Measurements from ENCODE around the gene C1orf159.
A peak's percentile ranks its signal among the peaks of the same experiment; 100 is the strongest.

C1orf159 gene

DNA sequence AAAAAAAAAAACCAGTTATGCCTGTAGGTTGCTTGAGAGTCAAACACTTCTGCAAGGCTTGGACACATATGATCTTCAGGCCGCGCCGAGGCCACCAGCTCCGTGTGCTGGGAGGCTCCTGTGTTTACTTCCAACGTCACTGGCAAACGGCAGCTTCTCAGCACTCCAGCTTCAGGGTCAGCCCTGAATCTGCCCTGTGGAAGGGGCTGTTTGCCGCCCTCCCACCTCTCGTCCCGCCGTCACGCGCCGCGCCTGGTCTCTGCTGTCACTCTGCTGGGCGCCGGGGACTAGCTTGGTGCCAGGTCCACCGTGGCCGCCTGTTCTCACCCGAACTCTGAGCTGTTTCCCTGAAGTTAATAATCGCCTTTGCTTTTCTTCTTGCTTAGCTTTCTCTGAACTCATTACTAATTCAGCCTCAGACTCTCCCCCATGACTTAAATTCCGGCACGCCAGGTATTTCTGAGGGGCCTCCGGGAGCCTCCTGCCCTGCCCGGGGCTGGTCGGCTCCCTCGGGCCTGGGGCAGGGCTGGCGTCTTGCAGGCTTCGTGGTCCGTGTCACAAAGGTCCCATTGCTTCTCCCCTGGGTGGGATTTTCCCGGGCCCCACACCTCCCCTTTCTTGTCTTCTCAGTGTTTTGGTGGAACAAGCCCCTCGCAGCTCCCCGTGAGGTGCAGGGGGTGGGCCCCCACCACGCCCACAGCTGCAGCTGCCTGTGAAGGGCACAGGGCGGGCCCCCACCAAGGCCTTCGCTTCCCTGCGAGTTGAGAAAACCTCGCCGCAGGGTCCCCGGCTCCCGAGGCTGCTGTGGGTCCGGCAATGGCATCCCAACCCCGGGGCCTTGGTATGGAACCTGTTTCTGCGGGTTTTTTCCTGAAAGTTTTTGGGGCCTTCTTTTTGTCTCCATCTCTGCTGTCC is 14.6 kb upstream of the C1orf159 start:
- no peak for DNase-seq

DNA sequence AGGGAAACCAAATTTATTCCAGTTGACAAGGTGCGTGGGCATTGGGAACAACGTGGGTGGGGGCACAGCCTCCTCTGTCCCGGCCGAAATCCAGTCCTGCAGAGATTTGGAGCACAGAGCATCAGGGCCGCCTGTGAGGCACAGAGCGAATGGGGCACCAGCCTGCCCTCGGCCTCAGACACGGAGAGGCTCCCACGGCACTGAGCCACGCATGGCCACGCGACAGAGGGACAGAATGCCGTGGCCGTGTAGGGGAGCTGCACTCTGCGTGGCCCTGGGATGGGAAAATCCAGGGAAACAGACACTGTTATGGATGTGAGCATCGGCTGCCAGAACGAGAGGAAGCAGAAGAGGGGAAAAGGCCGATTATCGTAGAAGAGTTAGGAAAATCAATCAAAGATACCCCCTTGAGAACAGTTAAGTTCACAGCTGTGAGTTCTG is 13.5 kb upstream of the C1orf159 start:
- no peak for DNase-seq

DNA sequence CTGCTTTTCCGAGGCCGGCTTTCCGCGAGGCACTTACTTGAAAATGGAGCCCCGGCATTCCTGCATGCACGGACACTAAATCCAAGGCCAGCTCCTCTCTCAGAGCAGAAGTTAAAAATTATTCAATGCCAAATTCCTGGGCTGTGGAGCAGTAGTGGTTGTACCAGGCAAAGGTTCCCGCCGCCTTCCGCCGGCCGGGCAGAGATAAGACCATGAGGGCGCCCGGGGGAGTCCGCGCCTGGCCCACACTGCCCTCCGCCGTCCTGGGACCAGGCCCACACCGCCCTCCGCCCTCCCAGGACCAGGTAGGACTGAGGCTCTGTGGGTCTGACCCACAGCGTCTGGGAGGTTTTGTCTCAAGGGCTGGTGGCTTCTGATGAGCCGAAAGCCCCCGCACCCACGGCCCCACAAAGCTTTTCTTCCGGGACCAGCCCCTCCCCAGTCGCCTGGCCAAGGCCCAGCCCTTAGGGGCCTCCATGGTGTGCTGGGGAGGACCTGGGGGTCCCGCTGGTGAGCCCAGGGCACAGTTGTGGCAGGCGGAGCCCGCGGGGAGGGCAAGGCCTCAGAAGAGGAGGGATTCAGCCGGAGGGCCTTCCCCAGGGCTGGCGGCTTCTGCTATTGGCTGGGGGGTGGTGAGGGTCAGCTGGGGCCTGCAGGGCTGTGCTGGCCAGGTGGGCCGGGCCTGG is 12.7 kb upstream of the C1orf159 start:
- no peak for DNase-seq

DNA sequence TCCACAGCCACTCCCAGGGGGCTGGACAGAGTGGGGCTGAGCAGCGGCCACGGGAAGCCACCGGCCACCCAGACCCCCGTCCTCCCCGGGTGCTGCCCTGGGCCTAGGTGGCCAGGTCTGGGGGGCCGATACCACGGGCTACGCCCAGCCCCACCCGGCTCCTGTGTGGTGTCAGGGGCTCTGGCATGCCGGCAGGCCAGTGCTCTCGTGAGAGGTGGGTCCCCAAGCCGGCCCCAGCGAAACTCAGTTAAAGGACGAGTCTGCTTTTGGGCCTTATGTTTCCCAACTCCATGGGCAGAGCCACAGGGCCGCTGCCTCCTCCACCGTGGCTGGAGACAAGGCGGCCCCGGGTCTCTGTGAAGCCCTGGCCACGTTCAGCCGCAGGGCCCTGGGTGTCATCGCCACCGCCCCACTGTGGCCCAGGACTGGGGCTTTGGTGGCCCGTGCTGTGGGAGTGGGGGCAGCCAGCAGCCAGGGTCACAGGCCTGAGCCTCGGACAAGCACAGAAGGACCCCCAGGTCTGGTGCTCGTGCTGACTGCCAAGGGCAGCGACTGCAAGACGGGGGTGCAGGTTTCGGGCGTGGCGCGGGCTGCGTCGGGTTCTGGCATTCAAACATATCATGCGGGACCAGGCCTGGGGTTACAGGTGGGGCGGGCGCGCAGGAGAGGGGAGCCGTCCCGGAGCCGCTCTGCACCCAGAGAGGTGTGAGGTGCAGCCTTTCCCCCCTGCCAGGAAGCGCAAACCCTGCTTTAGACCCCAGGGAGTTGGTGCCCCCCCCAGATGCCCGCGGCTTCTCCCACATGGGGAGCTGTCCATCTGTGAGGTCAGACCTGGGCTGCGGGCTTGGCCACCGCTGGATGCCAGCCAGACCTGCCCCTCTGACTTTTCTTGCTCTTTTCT is 11.9 kb upstream of the C1orf159 start:
- no peak for DNase-seq

DNA sequence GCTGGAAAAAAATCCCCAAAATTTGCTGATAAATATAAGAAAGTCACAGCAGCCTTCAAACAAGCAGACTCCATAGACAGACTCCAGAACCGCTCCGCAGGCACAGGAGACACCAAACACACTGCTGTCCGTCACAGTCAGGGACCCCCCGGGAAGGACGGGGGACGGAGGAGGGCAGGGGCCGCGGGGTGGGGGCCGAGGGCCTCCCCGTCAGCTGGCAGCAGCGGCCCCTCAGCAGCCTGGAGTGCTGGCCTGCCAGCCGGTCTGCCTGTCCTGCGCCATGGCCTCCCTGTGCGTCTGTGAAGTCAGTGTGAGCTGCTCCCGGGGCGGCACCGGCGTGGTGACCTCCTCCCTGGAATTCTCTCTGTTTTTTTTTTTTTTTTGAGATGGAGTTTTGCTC is 10.1 kb upstream of the C1orf159 start:
- no peak for DNase-seq

DNA sequence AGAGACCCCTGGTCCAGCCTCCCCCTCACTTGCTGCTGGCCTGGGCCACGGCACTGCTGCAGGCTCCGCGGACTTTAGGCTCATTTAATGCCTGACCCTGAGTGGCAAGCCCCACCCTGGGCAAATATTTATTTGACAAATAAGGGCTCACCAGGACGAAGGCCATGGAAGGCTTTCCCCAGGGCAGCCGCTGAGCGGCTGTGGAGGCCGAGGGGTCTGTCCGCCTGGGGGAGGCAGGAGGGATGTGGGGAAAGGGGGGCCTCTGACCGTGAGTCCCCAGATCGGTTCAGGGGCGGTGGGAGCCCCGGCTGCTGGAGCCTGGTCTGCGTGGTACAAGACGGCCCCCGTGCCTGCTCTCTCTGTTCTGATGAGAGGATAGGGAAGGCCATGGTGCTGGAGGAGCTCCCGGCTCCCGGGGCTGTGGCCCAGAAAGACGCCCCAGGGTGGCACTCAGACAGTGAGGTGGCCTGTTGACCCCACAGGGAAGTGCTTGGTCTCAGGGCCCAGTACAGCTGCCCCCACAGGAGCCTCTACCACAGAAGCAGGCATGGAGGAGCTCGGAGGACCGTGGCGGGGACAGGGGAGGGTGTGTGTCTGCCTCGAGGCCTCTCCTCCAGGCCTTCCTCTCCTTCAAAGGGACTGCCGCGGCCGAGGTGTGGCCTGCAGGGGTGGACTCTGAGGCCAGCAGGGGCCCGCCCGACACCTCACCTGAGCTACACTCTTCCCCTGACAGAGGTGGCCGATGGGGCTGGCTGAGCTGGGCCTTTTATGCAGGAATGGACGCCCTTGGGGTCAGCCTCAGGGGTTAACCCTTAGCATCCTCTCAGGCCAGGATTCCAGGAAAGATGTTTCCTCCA is 9.1 kb upstream of the C1orf159 start:
- no peak for DNase-seq

- DNase-seq: no peak
These were observed 8.6 kb upstream of the C1orf159 start for GRCh38 chr1:1124508-1124785.

DNA sequence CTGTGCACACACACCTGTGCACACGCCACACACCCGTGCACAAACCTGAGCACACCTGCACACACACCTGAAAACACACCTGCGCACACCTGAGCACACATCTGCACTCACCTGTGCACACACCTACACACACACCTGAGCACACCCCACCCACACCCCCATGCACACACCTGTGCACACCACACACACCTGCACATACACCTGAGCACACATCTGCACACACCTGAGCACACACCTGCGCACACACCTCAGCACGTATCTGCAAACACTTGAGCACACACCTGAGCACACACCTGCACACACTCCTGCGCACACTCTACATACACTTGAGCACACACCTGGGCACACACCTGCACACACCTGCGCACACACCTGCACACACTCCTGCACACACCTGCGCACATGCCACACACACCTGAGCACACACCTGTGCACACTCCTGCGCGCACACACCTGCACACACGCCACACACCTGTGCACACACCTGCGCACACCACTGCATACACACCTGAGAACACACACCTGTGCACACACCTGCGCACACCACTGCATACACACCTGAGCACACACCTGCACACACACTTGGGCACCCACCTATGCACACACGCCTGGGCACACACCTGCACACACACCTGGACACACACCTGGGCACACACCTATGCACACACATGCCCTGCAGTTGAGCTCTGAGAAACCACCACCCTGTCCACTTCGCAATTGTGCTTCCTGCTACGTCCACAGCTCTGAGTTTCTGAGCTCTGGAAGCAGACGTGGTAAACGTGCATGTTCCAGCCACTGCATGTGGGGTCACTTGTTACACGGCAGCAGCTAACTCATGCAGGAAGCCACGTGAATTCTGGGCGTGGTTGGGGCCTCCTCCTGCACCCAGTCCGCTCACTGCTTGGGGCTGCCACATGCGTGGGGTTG is 8.0 kb upstream of the C1orf159 start:
- no peak for DNase-seq

GRCh38 chr1:1122981-1123480 is 7.1 kb upstream of the C1orf159 start:
- no peak for DNase-seq

DNA sequence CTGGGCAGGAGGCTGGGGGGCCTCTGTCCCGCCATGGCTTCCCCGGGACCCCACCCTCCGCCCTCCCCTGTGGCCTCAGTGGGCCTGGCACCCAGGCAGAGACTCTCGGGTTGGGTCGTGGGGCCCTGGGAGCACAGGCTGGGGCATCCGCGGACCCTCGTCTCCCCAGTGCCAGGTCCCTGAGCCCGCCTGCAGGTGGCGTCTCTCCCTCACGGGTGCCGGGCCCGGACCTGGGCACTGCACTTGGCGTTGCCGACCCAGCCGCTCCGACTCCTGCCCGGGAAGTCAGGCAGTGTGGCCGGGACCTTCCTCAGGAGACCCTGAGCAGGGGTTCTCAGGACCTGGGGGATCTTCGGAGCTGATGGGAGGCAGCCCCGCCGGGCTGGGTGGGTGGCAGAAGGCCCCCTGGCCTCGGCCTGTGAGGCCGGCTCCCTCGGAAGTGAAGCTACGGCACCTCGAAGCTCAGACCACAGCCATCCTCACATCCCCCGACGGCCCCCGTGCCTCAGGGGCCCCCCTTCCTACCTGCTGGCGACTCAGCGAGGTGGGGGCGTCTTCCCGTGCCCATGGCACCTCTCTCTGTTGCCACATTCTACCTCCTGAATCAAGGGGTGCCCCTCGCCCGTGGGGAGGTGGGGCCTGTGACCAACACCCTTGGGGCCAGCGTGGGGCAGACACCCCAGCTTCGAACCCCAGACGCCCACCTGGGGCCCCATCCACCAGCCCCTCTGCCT is 6.4 kb upstream of the C1orf159 start:
- DNase-seq: peak; percentile 34

DNA sequence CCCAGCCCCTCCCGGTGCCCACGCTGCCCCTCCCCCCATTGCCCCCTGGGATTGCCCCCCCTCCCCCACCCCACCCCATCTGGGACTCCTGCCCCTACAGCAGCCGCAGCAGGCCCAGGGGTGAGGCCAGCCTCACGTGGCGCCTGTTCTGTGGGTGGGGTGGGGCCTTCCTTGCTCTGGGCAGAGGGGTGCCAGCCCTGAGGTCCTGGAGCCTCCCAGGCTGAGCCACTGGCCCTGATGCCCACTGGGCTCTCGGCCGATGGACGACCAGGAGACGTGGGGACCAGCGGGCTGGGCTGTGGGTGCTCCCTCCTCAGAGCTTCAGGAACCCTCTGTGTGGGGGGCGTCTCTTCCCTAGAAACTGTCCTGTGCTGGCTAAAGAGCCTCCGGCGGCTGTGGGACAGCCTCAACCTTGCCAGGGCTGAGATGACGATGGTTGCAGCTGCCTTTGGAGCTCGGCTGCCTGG is 5.8 kb upstream of the C1orf159 start:
- no peak for DNase-seq

DNA sequence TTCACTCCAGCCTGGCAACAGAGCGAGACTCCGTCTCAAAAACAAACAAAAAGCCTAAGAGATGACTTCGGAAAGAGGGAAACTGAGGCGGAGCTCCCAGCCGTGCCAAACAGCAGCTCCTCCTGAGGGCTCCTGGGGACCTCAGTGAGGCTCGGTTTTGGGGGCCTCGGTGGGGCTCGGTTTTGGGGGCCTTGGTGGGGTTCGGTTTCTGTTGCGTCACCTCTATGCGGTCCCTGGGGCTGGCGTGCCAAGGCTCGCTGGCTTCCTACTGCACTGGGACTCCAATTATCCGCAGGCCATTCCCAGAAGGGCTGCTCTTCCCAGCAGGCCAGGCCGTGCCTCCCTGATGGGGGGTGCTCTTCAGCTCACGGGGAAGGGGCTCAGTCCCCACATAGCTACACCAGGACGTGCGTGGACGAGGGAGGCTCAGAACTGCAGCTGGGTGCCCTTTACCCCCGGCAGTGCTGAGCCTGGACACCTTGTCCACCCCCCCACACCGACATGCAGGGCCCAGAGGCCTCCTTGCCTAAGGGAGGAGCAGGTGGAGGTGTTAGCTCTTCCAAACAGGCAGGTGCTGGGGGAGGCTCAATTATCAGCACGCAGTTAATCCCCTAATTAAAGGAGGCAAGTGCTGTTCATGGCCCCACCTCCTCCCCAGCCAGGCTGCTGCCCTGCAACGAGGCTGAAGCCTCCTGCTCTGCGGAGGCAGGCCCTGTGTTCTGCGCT is 5.1 kb upstream of the C1orf159 start:
- DNase-seq: no peak

GRCh38 chr1:1120096-1120495 is 4.2 kb upstream of the C1orf159 start:
- DNase-seq: no peak

- DNase-seq: no peak
These were observed 3.5 kb upstream of the C1orf159 start for GRCh38 chr1:1119272-1119890.

DNA sequence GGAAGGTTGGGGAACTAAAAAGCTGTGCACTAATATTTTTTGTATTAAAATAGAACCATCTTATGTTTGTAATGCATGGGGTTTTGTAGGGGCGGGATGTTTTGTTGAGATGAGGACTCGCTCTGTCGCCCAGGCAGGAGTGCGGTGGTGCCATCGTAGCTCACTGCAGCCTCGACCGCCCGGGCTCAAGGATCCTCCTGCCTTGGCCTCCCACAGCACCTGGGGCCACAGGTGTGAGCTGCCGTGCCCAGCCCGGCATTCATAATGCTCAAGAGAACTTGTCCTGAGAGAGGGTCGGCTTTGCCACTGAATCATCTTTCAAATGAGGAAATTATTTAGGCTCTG is 3.0 kb upstream of the C1orf159 start:
- no peak for DNase-seq

- DNase-seq: no peak
These were observed 2.4 kb upstream of the C1orf159 start for GRCh38 chr1:1118011-1118875.

DNA sequence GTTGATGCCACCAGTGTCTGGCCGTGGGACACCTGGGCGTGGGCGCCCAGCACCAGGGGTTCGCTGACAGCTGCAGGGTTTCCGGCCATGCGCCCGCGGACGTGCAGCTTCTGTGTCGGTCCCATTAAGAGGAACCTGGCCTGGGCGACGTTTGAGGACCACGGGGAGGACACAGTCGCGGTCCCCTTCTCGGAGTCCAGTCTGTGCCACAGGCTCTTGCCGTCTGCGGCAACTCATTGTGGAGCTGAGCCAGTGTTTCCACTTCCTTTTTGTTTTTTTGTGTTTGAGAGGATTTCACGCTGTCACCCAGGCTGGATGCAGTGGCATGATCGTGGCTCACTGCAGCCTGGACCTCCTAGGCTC is 1.6 kb upstream of the C1orf159 start:
- no peak for DNase-seq

All from NCI-H526 treated with DMSO at 0.1 percent for 48 hours (cell line).